ENCODE data around the gene CARD19. TPM values are rescaled to one million over a fixed set of nuclear protein-coding genes. Genes with fewer than 3 reads are reported as not detected.

The CARD19 gene
- total RNA-seq, 1 donor from 2014 or later = 63.3 TPM

GRCh38 chr9:93123561-93124283 lies 27.7 kb downstream of the CARD19 start:
- no peaks in the 10 kb centered on the region for H3K9me3 ChIP-seq
- DNase-seq (ENCODE audit: extremely low spot score in 2 of 2) = no peak
- H3K27ac ChIP-seq = no peak overlapping the region
- H3K27me3 ChIP-seq = no peaks in the 10 kb centered on the region
- H3K4me1 ChIP-seq = peaks cover 51% of the 10 kb centered on the region
- TF ChIP-seq POLR2A (IDR thresholded peaks at IDR 0.05) = no peak
- no peak overlapping the region for H3K4me3 ChIP-seq
- H3K36me3 ChIP-seq = peaks cover 0 to 23% of the 10 kb centered on the region in 2 donors
- intact Hi-C loops (cut with DNase I) = no loop called here

DNA sequence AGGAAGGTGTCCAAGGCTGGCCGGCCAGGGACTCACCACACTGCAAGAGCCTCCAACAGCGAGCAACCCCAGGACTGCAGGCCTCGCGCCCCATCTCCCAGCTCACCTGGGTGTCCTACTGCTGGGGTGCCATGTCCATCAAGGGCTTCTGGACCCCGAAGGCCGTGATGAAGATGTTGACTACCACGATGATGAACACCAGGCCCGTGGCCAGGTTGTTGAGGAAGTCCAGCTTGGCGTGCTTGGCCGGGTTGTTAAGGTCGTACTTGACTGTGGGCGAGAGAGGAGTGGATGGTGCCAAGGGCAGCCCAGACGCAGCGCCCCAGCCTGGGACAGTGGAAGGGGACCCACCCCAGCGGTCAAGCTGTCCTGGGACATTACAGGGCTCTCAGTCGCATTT lies 28.8 kb downstream of the CARD19 start:
- peaks cover 57% of the 10 kb centered on the region for H3K4me1 ChIP-seq
- no peak overlapping the region for H3K4me3 ChIP-seq
- TF ChIP-seq POLR2A (IDR thresholded peaks at IDR 0.05) (no peak), POLR2AphosphoS5 (IDR thresholded peaks at IDR 0.05; ENCODE audit: insufficient read depth in 1 of 2, low read depth in 1 of 2) (no peak)
- TF ChIP-seq, protein P1, sequence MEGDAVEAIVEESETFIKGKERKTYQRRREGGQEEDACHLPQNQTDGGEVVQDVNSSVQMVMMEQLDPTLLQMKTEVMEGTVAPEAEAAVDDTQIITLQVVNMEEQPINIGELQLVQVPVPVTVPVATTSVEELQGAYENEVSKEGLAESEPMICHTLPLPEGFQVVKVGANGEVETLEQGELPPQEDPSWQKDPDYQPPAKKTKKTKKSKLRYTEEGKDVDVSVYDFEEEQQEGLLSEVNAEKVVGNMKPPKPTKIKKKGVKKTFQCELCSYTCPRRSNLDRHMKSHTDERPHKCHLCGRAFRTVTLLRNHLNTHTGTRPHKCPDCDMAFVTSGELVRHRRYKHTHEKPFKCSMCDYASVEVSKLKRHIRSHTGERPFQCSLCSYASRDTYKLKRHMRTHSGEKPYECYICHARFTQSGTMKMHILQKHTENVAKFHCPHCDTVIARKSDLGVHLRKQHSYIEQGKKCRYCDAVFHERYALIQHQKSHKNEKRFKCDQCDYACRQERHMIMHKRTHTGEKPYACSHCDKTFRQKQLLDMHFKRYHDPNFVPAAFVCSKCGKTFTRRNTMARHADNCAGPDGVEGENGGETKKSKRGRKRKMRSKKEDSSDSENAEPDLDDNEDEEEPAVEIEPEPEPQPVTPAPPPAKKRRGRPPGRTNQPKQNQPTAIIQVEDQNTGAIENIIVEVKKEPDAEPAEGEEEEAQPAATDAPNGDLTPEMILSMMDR (IDR thresholded peaks at IDR 0.05) = no peak
- intact Hi-C loops (cut with DNase I) = no loop called here
- peaks cover 0 to 23% of the 10 kb centered on the region in 2 donors for H3K36me3 ChIP-seq
- DNase-seq (ENCODE audit: extremely low spot score in 2 of 2) = peak in 1 of 2 donors; percentile 86
- H3K27me3 ChIP-seq = no peaks in the 10 kb centered on the region
- no peak overlapping the region for H3K27ac ChIP-seq
- no peaks in the 10 kb centered on the region for H3K9me3 ChIP-seq

- Histone ChIP-seq H3K36me3 (peaks cover 0 to 23% of the 10 kb centered on the region in 2 donors), H3K27ac (peak overlapping the region; percentile 99)
- intact Hi-C loops (cut with DNase I) = no loop called here
Measured at GRCh38 chr9:93125331-93125894, 29.4 kb downstream of the CARD19 start.

GRCh38 chr9:93126151-93126781 lies 30.2 kb downstream of the CARD19 start:
- intact Hi-C loops (cut with DNase I) = no loop called here
- H3K36me3 ChIP-seq = peaks cover 0 to 23% of the 10 kb centered on the region in 2 donors
- DNase-seq (ENCODE audit: extremely low spot score in 2 of 2) = no peak
- H3K9me3 ChIP-seq = no peaks in the 10 kb centered on the region
- H3K27me3 ChIP-seq = no peaks in the 10 kb centered on the region
- peaks cover 59% of the 10 kb centered on the region for H3K4me1 ChIP-seq
- peak overlapping the region in 1 of 2 donors; percentile 21 for H3K4me3 ChIP-seq
- H3K27ac ChIP-seq = peak overlapping the region; percentile 99
- TF ChIP-seq POLR2AphosphoS5 (IDR thresholded peaks at IDR 0.05; ENCODE audit: insufficient read depth in 1 of 2, low read depth in 1 of 2) (peak in 1 of 2 donors; percentile 10), POLR2A (IDR thresholded peaks at IDR 0.05) (no peak)

More at GRCh38 chr9:93125331-93125894, 29.4 kb downstream of the CARD19 start:
- Histone ChIP-seq H3K4me1 (peaks cover 57% of the 10 kb centered on the region), H3K27me3 (no peaks in the 10 kb centered on the region), H3K9me3 (no peaks in the 10 kb centered on the region), H3K4me3 (no peak overlapping the region)
- peak in 1 of 2 donors; percentile 81 for DNase-seq (ENCODE audit: extremely low spot score in 2 of 2)
- TF ChIP-seq POLR2A (IDR thresholded peaks at IDR 0.05) = no peak
- TF ChIP-seq, protein P1 (IDR thresholded peaks at IDR 0.05) = no peak
- TF ChIP-seq POLR2AphosphoS5 (IDR thresholded peaks at IDR 0.05; ENCODE audit: insufficient read depth in 1 of 2, low read depth in 1 of 2) = no peak

DNA sequence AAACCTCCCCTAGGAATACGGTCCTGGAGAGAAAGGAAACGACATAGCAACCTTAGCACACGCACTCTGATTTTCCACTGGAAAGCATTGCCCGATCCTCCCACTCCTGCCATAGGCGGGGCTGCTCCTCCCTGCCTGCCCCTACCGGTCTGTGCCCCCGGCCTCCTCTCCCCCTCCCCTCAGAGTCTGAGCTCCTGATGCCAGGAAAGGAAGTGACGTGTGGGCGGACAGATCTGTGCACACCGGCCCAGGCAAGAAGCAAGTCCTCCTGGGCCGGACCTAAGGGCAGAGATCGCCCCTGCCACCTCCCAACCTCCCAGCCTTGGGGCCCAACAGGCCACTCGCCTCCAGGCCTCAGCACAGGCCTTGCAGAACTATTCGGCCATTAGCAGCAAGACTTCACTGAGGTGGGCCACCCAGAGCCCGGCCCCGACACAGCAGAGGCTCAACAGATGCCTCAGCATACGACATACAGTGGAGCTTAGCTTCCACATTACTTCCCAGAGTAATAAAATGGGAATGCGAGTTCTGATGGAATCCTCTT lies 30.9 kb downstream of the CARD19 start:
- no peak for DNase-seq (ENCODE audit: extremely low spot score in 2 of 2)
- intact Hi-C loops (cut with DNase I) = no loop called here
- Histone ChIP-seq H3K4me1 (peaks cover 65% of the 10 kb centered on the region), H3K9me3 (no peaks in the 10 kb centered on the region), H3K27ac (peak overlapping the region; percentile 99), H3K27me3 (no peaks in the 10 kb centered on the region), H3K36me3 (peaks cover 0 to 17% of the 10 kb centered on the region in 2 donors), H3K4me3 (peak overlapping the region in 1 of 2 donors; percentile 21)
- TF ChIP-seq POLR2AphosphoS5 (IDR thresholded peaks at IDR 0.05; ENCODE audit: insufficient read depth in 1 of 2, low read depth in 1 of 2) (peak in 1 of 2 donors; percentile 17), POLR2A (IDR thresholded peaks at IDR 0.05) (no peak)

DNA sequence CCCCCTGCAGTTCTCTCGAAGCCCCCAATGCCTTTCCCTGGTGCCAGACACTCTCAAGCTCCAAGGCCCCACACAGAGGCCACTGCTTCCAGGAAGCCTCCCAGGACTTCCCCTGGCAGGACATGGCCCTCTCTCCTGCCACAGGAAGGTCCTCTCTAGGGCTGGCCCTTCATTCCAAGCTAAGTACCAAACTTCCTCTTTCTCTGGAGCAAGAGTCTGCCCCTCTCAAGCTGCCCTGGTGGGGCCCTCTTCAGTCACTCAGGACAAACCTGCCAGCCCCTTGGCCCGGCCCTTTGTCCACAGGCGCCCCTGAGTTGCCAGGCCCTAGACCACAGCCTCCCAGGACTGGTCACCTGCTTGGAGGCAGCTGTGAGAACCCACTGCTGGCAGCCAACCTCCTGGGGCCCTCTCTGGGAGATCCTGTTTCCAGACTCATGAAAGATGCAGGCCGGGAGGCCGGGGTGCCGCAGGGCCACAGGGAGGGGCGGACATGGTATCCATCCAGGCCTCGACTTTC lies 31.4 kb downstream of the CARD19 start:
- intact Hi-C loops (cut with DNase I) = no loop called here
- Histone ChIP-seq H3K4me1 (peaks cover 71% of the 10 kb centered on the region), H3K27ac (peak overlapping the region; percentile 99), H3K9me3 (no peaks in the 10 kb centered on the region), H3K4me3 (no peak overlapping the region), H3K36me3 (peaks cover 0 to 17% of the 10 kb centered on the region in 2 donors), H3K27me3 (no peaks in the 10 kb centered on the region)
- TF ChIP-seq, protein P1 (IDR thresholded peaks at IDR 0.05) = no peak
- TF ChIP-seq POLR2AphosphoS5 (IDR thresholded peaks at IDR 0.05; ENCODE audit: insufficient read depth in 1 of 2, low read depth in 1 of 2) = peak in 1 of 2 donors; percentile 16
- DNase-seq (ENCODE audit: extremely low spot score in 2 of 2) = no peak
